Heart left ventricle (tissue), 16 donors: Measurements from ENCODE around the gene PPM1J. TPM values are rescaled to one million over a fixed set of nuclear protein-coding genes. Genes with fewer than 3 reads are reported as not detected.

ENCODE experiments used
- ATAC-seq, 4 donors: fragments of 200-7000 bp; cut with Tn5 transposase; one replicate each; pipeline ENCODE4 v1.9.1; 2020 to 2022; ENCODE audit warnings: moderate library complexity in 4 of 4, mild to moderate bottlenecking in 3 of 4, moderate number of reproducible peaks in 1 of 4
- DNase-seq, 5 donors: peaks; one replicate each; pipeline ENCODE4 v3.0.0-alpha.2; 2020
- H3K27ac ChIP-seq, 12 donors: fragments of 200-600 bp; sonication (generic) in 4 of 12; one replicate each; pipeline versions ENCODE4 v1.5.0 to v1.8.0; 2016 to 2022; ENCODE audit warnings: mild to moderate bottlenecking in 2 of 12
- H3K27me3 ChIP-seq, 9 donors: fragments of 200-600 bp; sonication (generic) in 2 of 9; one replicate each; pipeline versions ENCODE4 v1.5.1 to v1.8.0; 2016 to 2022; ENCODE audit warnings: mild to moderate bottlenecking in 3 of 9
- H3K36me3 ChIP-seq, 9 donors: fragments of 200-600 bp; sonication (generic) in 2 of 9; one replicate each; pipeline versions ENCODE4 v1.5.0 to v1.8.0; 2018 to 2022; ENCODE audit warnings: mild to moderate bottlenecking in 2 of 9
- H3K4me1 ChIP-seq, 12 donors: fragments of 200-600 bp; sonication (generic) in 4 of 12; one replicate each; pipeline versions ENCODE4 v1.5.0 to v1.8.0; 2016 to 2022; ENCODE audit warnings: mild to moderate bottlenecking in 3 of 12
- H3K4me3 ChIP-seq, 12 donors: fragments of 200-600 bp; sonication (generic) in 4 of 12; one replicate each; pipeline versions ENCODE4 v1.5.0 to v1.8.0; 2017 to 2022; ENCODE audit warnings: mild to moderate bottlenecking in 9 of 12, moderate library complexity in 4 of 12
- H3K9me3 ChIP-seq, 12 donors: fragments of 200-600 bp; sonication (generic) in 4 of 12; one replicate each; pipeline versions ENCODE4 v1.5.0 to v1.8.0; 2016 to 2022; ENCODE audit warnings: mild to moderate bottlenecking in 1 of 12
- CTCF ChIP-seq, 12 donors: fragments of 200-600 bp; sonication (generic) in 4 of 12; IDR thresholded peaks; one replicate each; pipeline versions ENCODE4 v1.5.0 to v1.8.0; 2018 to 2022; ENCODE audit warnings: antibody characterized with exemption in 12 of 12, mild to moderate bottlenecking in 5 of 12
- POLR2A ChIP-seq, 2 donors: fragments of 450-650 bp; IDR thresholded peaks; one replicate each; pipeline ENCODE4 v1.6.1; 2017; ENCODE audit warnings: antibody characterized with exemption in 2 of 2, mild to moderate bottlenecking in 2 of 2, moderate library complexity in 2 of 2
- WGBS, 4 donors: extraction: QIAGEN DNeasy Blood & Tissue Kit in 2 of 4; methylation state at CpG; one replicate each; pipeline versions ENCODE4 v1.1.5 to v1.1.7; 2013 to 2018; 5-methylcytosine and 5-hydroxymethylcytosine counted together
- intact Hi-C, 10 donors: fragments of 100-400 bp; cut with DNase I; formaldehyde crosslinking; loops; one replicate each; pipeline versions ENCODE4 v1.11.1 to v1.14.2; 2022
- polyA plus RNA-seq, 2 donors: library from polyadenylated mRNA; stranded (reverse); fragments of 200-250 nt; gene quantifications; one replicate each; pipeline ENCODE4 v1.2.3, GENCODE V29; 2013
- total RNA-seq, 9 donors: library from RNA; depleted of rRNA in 2 of 9; stranded (reverse); fragments of >200 nt in 2 of 9; fragmentation: NEBNext Ultra II Directional in 3 of 9; extraction: Animal tissue kit (Norgen Biotek cat#: 25700) in 3 of 9; gene quantifications; one replicate each; pipeline versions ENCODE4 v1.1.0 to v1.2.4, GENCODE V29; 2016 to 2023
- donor health status: ischemic (EF 13 %, LVEDD 7.1; RV severe dilation, severe dysfunction).
- donor health status: healthy with polysubstance abuse.
- donor health status: DM: no; HTN: yes; CAD: no.
- donor health status: DM: no; HTN: no; CAD: no.
- donor health status: ischemic (EF 25% LVEDD 6.9; RV normal size, moderate dysfunction).
- donor health status: ischemic (EF 25% LVEDD 5.7; RV mildly dilated, moderate dysfunction).
- donor health status: healthy.
- donor health status: DM: yes; HTN: yes; CAD: no.
- donor health status: ischemic (EF 35%, LVEDD 5.7; RV mildly dilated, moderate dysfunction).
- donor health status: nonischemic (EF 11% LVEDD 7.7; RV severe dilation, severe dysfunction).
- donor health status: DM: yes; HTN: yes; CAD: no.
- donor health status: PGD.
- donor health status: ischemic (EF 29% LVEDD 5.4; RV normal size, mild dysfunction).
- donor health status: nonischemic (EF 23%, LVEDD 6.1; RV moderate dilation, normal function).

PPM1J gene
- total and polyA plus RNA-seq, 11 donors, result 1.8 to 11.5 (median 8.1) TPM

- DNase-seq (peak in 1 of 5 donors; percentile 42), ATAC-seq (peak in 1 of 4 donors; percentile 0)
- 45 to 68% (median 57%) methylated on average over 16 to 17 of the region's 17 CpGs for WGBS, 4 donors
- TF ChIP-seq POLR2A (IDR thresholded peaks at IDR 0.05) (no peak), CTCF (IDR thresholded peaks at IDR 0.05) (peak in 1 of 12 donors; percentile 1)
- Histone ChIP-seq H3K9me3 (no peaks in the 10 kb centered on the region), H3K27me3 (no peaks in the 10 kb centered on the region), H3K36me3 (peaks cover 0 to 76% (median 63%) of the 10 kb centered on the region in 9 donors), H3K4me1 (peaks cover 17 to 92% (median 79%) of the 10 kb centered on the region in 12 donors), H3K4me3 (peak overlapping the region in 3 of 12 donors; percentile 5 to 28 (median 14)), H3K27ac (peak overlapping the region; percentile 67 to 100 (median 96))
- intact Hi-C loops, result loop anchor here in 4 of 10 donors (2.0 to 10.0 kb wide), 4 partner anchors 27 to 307 kb away; partner anchors contain the start of genes WNT2B (in 4 of the 4) and MOV10 (in 1 of the 4)
Observed at GRCh38 chr1:112701227-112702066, 13.7 kb downstream of the PPM1J start.

GRCh38 chr1:112700290-112701226 is 14.6 kb downstream of the PPM1J start:
- peak overlapping the region in 5 of 12 donors; percentile 1 to 28 (median 5) for H3K4me3 ChIP-seq
- H3K9me3 ChIP-seq, result no peaks in the 10 kb centered on the region
- peaks cover 0 to 84% (median 71%) of the 10 kb centered on the region in 9 donors for H3K36me3 ChIP-seq
- peak in 1 of 2 donors; percentile 20 for TF ChIP-seq POLR2A (IDR thresholded peaks at IDR 0.05)
- TF ChIP-seq CTCF (IDR thresholded peaks at IDR 0.05), result peak in 6 of 12 donors; percentile 15 to 45 (median 26)
- intact Hi-C loops, result loop anchor here in 4 of 10 donors (2.0 to 10.0 kb wide), 4 partner anchors 26 to 306 kb away; partner anchors contain the start of genes WNT2B (in 4 of the 4) and MOV10 (in 1 of the 4)
- no peaks in the 10 kb centered on the region for H3K27me3 ChIP-seq
- DNase-seq (peak; percentile 98 to 99 (median 99)), ATAC-seq (peak; percentile 74 to 84 (median 79))
- peaks cover 17 to 88% (median 74%) of the 10 kb centered on the region in 12 donors for H3K4me1 ChIP-seq
- WGBS, 4 donors, result 3 to 14% (median 5%) methylated on average over 6 to 7 of the region's 7 CpGs
- H3K27ac ChIP-seq, result peak overlapping the region; percentile 67 to 100 (median 96)

GRCh38 chr1:112699425-112700144 is 15.5 kb downstream of the PPM1J start:
- no peaks in the 10 kb centered on the region for H3K9me3 ChIP-seq
- WGBS, 4 donors, result 61 to 77% (median 69%) methylated on average over 12 to 13 of the region's 13 CpGs
- intact Hi-C loops, result loop anchor here in 4 of 10 donors (2.0 to 10.0 kb wide), 4 partner anchors 25 to 305 kb away; partner anchors contain the start of genes WNT2B (in 4 of the 4) and MOV10 (in 1 of the 4)
- DNase-seq (no peak), ATAC-seq (no peak)
- TF ChIP-seq POLR2A (IDR thresholded peaks at IDR 0.05) (no peak), CTCF (IDR thresholded peaks at IDR 0.05) (no peak)
- H3K36me3 ChIP-seq, result peaks cover 0 to 94% (median 81%) of the 10 kb centered on the region in 9 donors
- peaks cover 17 to 78% (median 70%) of the 10 kb centered on the region in 12 donors for H3K4me1 ChIP-seq
- H3K27me3 ChIP-seq, result no peaks in the 10 kb centered on the region
- H3K4me3 ChIP-seq, result no peak overlapping the region
- peak overlapping the region; percentile 67 to 100 (median 96) for H3K27ac ChIP-seq
